Hematopoietic multipotent progenitor cell treated with erythropoietin and hydrocortisone succinate and interleukin-3 and kit ligand, for 15 days (in vitro differentiated cells): ENCODE measurements around the gene LYL1.

Experiments used
- DNase-seq: peaks from one replicate; pipeline ENCODE4 v3.0.0-alpha.2; 2015; ENCODE audit warnings: low spot score

The LYL1 gene

DNA sequence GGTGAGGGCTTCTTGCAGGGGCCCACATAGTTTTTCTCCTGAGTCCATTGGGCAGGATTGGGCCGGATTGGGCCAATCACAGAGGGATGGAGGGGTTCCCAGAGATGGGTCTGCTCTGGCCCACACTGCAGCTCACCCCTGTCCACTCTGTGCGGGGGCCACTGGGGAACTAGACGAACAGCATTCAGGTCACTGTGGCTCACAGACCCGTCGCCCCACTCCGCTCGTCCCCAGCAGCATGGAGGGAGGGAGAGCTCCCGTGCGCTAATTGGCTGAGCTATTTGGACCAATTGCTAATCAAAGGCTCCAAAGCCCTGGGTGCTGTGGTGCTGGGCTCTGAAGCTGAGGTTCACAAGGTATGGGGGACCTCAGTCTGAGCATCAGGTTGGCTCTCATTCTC lies 26.7 kb upstream of the LYL1 start:
- no peak for DNase-seq

DNA sequence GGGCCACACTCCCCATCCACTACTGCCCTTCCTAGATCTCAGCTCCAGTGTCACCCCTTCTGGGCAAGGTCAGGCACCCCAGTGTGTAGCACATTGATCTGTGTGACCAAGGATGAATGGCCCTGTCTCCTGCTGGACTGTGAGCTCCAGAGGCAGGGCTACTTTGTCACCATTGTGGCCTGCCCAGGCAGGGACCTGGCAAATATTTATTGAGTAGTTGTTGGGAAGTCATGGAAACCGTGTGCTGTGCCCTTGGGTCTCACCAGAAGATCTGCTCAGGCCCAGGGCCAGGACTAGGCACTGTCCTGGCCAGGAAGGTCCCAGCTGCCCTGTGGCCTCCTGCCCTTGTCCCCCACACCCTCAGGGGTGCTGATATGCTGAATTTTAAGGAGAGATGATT lies 25.9 kb upstream of the LYL1 start:
- DNase-seq: no peak

DNA sequence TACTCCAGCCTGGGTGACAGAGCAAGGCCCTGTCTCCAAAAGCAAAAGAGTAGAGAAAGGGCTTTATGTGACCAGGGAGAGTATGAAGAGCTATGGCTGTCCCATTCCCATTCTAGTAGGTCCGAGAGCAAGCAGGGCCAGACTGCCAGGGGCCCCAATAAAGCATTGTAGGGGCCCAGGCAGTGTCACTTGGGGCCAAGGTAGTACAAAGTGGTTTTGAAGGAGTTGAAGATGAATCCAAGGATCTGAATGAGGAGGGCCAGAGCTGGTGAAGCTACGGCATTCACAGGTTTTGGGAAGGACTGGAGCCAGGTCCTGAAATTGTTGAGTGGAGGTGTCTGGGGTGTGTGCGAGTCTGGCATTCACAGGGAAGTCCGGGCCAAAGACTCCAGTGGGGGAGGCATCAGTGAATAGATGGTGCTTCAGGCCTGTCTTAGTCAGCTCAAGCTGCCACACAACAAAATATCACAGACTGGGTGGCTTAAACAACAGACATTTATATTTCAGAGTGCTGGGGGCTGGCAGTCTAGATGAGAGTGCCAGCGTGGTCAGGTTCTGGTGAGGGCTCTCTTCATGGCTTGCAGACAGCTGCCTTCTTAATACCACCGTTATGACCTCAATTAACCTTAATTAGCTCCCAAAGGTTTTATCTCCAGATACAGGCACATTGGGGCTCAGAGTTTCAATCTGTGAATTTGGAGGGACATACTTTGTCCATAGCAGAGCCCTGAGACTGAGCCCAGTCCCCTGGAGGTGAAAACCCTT lies 25.3 kb upstream of the LYL1 start:
- no peak for DNase-seq

DNA sequence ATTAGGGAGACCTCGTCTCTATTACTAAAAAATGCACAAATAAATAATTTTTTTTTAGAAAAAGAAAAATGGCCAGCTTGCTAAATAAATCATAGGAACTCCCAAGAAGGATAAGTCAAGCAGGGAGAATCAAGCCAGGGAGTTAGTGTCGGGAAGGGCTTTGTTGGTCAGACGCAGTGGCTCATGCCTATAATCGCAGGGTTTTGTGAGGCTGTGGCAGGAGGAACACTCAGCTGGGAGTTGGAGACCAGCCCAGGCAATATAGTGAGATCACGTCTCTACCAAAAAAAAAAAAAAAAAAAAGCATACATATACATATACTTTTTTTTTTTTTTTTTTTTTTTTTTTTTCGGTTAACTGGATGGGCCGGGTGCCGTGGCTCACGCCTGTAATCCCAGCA lies 24.4 kb upstream of the LYL1 start:
- no peak for DNase-seq

DNA sequence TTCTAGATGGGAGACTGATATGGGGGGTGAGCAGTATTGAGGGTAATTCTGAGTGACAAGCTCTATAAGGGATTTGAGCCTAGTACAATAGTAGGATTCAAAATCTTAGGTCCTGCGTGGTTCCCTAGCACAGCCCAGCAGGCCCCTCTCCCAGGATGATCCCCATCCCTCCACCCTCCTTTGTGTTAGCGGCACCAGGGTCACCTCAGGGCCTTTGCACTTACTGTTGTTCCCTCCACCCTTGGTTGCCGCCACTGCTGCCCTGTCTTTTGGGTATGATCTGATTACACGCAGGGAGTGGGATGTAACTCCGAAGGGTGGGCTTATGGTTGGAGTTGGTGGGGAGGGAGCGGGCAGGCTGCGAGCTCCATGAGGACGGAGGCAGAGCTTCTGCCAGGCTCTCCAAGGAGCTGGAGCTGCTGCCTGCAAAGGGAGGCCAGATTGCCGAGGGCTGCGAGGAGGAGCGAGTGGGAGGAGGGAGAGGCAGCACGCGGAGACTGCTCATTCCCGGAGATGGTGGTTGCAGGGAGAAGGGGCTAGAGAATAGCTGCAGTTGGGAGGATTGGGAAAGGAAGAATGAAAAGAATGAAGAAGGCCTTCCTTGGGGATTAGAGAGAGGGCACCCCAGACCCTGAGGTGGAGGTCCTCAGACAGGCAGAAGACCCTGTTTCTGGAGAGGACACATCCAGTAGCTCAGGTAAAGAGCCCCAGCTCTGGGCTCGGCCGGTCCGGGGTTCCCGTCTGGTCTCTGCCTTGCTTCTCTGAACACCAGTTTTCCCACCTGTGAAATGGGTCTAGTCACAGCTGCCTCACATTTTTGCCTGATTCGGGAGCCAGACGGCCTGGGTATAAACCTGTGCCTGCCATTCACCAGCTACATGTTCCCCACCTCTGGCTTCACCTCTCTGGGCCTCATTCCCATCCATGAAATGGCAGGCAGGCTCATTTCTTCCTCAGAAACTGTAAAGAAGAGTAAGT lies 20.6 kb upstream of the LYL1 start:
- DNase-seq: no peak

DNA sequence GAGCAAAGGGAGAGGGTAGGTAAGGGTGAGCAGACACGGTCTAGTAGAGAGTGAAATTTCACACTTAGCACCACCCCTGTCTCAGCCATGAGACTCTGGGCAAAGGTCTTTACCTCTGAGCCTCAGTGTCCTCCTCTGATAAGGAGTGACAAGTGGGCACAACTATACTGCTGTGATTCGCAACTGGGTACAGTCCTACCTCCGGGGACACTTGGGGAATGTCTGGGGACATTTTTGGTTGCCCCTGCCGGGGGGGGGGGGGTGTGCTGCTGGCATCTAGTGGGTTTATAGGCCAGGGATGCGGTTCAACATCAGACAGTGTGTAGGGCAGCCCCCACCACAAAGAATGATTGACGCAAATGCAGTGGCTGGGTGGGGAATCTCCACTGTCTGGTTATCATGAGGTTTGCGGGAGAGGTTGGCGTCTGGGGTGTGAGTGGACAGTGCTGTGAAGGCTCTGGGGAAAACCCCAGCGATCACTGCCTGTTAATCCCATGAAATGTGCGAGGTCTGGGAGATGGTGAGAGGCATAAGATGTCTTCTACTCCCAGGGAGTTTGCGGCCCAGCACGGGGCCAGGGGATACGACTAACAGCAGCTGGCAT lies 19.7 kb upstream of the LYL1 start:
- DNase-seq: no peak

DNA sequence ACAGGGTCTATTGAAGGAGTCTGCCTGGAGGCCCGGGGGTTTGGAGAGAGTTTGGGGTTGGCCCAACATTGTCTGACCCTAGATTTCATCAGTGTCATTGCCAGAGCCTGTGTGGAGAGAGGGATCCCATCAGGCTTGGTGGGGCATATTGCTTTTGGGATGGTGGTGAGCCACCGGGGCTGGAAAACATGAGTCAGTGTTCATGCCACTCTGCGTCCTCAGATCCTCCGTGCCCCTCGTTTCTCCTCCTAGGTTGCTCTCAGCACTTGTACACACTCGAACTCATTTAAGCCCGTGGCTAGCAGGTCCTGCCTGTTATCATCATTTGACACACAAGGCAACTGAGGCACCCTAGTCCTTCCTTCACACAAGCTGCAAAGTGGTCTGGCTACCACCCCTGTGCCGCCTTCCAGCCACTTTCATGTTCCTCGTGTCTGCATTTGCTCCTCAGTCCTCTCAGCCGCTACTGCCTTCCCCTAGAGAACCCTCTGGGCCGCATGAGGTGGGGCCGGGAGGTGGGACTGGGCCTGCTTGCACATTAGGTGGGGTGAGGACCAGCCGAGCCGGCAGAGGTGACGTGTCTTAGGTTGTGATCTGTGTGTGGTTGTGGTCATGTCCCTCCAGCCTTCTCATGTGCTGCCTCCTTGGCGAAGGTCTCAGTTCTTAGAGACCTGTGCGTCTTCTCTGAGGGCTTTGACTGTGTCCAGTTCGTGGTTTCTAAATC lies 19.1 kb upstream of the LYL1 start:
- DNase-seq: no peak

DNA sequence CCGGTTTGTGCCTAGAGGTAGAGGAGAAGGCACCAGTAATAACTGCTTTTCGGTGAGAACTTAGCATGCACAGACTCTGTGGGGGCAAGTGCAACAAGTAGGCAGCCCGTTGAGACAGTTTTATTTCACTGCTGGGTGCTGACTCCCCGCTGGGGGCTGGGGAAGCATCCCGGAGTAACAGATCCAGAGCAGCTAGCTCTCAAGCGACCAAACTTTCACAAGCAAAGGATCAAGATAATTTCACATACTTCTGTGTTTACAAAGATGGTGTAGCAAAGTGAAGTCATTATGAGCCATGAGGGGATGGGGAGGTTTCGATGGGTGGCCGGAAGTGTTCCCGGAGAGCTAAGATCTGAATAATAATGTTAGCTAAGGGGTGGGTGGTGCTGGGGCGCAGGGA lies 18.2 kb upstream of the LYL1 start:
- DNase-seq: no peak

DNA sequence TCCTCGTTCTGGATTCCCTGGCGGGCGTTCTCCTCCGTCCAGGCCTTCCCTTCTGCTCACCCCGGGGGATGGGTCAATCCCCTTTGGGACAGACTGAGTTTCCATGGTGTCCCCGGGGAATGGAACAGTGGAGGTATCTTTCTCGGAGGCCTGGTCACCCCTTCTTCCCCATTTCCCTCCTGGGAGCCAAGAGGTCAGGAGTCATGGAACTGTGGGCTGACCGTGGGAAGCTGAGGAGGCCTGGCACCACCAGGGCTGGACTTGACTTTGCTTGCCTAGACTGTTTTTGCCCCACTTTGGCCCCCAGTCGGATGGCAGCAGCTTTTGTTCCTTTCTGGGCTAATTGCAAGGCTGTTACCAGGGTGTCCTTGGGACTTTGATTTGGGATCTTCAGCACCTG lies 17.4 kb upstream of the LYL1 start:
- no peak for DNase-seq

DNA sequence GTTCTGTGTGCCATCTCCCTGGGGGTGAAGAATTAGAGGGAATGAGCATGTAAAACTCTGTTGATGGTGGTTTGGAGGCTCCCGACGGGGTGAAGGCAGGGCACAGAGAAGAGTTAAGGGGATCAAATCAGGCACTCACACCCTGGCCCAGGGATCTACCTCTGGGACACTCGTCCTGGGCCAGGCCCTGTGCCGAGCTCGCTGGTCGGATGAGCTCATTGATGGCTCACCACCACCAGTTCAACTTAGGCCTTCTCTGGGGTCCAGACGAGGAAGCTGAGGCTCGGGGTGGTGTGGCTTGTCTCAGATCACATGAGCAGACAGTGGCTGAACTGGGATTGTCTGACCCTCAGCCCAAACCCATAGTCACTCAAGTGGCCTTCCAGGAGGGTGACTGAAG lies 17.0 kb upstream of the LYL1 start:
- no peak for DNase-seq

DNA sequence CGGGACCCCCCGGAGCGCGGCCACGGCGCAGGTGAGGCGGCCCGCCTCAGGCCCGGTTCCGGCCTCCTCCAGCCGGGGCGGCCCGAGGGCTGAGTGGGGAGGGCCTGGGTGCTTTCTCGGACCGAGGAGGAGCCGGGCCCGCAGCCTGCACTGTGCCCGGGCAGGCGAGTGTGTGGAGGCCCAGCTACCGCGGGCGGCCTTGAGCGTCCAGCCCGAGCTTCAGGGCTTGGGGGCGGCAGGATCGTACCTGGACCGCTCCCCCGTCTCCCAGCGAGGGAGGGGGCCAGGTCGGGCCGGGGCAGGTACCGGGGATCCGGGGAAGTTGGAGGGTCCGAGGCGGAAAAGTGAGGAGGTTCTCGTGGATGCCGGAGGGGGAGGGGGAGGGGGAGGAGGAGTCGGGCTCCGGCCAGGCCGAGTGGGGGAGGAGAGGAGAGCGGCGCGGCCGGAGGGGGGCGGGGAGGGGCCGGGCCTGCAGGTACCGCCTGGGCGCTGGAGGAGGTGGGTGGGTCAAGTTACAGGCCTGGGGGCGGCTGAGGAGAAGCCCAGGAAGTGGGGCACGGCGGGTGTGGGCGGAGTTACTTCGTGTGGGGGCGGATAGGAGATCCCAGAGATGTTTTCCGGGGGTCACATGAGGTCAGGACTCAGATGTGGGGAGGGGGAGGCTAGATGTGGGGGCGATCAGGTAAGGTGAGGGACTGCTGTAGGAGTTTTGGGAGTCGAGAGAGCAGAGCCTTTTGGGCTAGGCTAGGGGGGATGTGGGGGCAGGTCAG lies 16.0 kb upstream of the LYL1 start:
- DNase-seq: peak; percentile 10

DNA sequence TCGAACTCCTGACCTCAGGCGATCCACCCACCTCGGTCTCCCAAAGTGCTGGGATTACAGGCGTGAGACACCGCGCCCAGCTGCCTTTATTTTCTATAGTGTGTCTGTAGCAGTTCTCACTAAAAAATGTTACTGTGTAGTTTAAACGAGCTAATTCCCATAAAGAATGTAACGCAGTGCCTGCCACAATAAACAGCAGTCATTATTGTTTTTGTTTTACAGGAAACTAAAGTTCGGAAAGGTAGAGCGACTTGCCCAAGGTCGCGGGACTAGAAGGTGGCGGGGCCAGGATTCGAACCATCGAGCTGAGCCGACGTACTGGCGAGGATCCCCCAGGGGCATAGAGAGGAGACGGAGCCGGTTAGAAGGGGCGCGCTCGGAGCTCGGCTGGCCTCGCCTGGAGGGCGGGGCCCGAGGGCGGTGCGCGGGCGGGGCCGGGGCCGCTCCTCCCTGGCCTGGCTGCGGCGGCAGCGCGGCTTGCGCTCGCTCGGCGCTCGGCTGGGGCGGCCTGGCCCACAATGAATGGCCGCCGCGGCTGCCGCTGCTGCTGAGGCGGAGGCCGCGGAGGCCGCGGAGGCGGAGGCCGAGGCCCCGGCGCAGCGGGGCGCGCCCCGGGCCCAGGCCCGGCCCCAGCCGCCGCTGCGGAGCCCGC lies 15.2 kb upstream of the LYL1 start, which contains the start of gene NACC1:
Gene NACC1, plus strand, starts transcription at position 493 of the 652 bp plus-strand sequence. CDS start 16,944 bp downstream, outside the sequence.
- DNase-seq: peak; percentile 89

DNA sequence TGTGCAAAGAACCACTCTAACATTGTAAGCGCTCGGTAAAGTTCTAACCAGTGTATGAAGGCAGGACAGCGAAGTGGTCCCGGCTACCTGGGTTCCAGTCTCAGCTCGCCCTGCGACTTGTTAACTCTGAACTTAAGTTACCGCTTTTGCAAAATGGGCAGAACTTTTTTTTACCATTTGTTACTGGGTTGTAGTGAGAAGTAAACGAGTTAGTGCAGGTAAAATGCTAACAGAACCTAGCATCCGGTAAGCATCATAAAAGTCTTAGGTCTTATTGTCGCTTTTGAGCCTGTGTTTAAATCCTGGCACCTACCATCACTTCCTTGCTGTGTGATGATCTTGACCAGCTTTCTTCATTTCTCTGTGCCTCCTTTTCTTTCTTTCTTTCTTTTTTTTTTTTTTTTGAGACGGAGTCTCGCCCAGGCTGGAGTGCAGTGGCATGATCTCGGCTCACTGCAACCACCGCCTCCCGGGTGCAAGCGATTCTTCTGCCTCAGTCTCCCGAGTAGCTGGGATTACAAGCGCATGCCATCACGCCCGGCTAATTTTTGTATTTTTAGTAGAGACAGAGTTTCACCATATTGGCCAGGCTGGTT lies 14.6 kb upstream of the LYL1 start:
- no peak for DNase-seq

DNA sequence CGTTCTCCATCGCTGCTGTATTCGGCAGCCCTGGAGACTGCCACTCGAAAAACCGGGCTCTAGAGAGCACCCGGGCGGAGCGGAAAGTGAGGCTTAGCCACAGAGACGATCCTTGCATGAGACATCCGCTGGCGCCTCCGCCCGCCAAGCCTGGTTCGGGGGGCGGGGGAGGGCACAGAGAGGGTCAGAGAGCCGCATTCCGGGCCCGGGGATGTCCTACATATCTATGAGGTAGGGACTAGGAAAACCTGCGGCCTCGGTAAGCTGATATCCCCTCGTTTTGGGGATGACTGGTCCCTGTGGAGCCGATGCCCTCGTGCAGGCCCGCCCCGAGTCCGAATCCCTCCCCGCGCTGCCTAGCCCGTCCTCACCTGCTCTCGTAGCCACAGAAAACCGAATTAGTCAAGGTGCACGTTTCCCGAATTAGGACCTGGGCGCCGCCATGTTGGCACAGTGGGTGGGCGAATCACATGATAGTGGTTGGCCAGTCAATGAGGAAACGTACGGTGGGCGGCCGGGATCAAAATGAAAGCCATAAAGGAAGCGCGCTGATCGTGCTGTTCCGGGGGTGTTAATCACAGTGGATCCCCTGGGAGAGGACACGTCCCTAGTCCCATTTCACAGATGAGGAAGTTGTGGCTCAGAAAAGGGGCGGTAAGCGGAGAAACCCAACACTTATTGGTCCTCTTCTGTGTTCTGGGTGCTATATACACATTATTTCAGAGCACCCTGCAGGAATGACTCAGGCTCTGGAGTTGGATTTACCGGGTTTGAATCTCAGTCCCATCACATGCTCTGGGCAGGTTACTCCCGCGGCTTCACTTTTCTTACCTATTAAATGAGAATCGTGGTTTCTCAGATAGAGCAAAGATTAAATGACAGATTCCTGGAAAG lies 13.9 kb upstream of the LYL1 start, which contains the start of gene TRMT1:
Gene TRMT1, minus strand, starts transcription at position 459 of the 894 bp plus-strand sequence. Its CDS starts 341 bp downstream, at position 118.
- peak; percentile 86 for DNase-seq

DNA sequence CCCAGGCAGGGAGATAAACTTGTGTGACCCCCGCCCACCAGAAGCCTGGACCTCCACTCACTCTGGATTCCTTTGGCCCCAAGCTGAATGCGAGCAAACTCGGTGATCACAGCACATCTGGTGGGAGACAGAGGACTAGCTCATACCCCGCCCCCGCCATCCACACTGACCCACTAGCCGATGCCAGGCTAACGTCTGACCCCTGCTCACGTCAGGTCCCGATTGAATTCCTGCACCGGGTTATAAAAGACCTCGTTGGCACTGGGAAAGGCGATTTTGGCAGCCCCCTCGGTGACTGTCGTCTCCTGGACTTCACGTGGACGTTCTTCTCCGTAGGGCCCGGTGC lies 13.3 kb upstream of the LYL1 start:
- DNase-seq: no peak

DNA sequence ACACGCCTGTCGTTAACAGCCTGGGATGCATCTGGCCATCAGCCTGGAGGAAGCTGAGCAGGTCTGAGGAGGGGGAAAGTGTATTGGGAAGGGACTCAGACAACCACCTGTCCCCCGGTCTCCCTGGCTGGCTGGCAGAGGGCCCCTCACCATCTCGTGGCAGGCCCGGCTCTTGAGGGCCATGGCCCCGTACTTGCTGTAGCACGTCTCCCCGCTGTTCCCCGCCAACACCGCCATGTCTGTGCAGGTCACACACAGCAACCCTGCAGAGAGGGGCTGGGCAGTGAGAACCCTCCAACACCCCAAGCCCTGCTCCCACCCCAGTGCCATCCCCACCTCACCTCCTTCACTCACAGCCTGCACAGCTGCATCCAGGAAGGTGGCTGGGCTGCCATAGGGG lies 9.9 kb upstream of the LYL1 start:
- DNase-seq: no peak

DNA sequence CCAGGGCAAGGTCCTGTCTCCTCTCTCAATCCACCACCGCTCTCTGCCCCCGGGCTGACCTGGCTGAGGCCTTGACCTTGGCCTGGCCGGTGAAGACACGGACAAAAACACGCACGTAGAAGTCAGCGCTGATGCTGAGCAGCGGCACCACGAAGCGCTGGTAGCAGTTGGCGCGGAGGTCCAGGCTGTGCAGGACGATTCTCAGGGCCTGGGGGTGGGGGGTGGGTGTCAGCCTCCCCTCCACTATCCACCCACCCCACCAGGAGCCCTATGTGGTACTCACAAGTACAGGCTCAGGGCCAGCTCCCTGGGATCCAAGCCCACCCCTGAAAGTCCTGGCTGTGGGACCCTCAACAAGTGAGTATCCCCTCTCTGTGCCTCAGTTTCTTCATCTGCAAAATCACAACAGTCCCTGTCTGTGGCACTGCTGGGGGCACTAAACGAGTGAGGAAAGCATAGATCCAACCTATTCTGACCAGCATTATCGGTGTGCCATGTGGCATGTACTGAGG lies 7.5 kb upstream of the LYL1 start:
- no peak for DNase-seq

DNA sequence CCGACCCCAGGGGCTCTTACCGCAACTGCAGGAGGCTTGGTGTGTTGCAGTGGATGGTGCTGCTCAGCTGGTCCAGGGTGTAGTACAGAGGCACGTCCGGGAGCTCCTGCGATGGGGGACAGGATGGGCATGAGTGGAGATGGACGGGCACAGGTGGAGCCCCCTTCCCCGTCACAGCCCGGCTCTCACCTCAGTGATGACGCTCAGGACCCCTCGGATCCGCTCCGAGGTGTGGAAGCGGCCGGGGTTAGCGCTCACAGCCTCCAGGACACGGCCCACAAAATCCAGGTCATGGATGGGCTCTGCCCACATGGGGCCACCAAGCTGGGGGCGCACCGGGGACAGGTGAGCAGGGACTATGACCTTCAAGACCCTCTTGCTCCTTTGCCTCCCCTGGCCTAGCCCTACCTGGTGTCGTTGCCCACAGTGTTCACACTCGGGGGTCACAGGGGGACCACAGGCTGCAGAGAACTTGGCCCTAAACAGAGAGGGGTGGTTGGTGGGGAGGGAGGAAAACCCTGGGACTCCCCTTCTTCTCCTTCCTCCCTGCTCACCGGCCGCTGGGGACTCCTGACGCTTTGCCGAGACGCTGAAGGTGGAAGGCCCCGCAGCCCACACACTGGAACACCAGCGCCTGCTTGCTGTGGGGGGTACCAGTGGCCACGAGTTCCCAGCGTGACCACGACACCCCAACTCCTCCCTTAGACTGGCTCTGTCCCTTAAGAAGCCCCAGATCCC lies 6.9 kb upstream of the LYL1 start:
- DNase-seq: no peak
